OCI-M2 (cell line): ENCODE results near the gene MEST.
"Not testable (repeated sequence)": the region's sequence is repeated elsewhere in the genome, so short reads cannot be mapped to it uniquely, and the experiment has no call there.

ENCODE experiments used
- DNase-seq: peaks from one replicate; lab custom pipeline; 2025; ENCODE audit not compliant: unreplicated experiment; lab: John Stamatoyannopoulos, UW

Gene MEST

DNA sequence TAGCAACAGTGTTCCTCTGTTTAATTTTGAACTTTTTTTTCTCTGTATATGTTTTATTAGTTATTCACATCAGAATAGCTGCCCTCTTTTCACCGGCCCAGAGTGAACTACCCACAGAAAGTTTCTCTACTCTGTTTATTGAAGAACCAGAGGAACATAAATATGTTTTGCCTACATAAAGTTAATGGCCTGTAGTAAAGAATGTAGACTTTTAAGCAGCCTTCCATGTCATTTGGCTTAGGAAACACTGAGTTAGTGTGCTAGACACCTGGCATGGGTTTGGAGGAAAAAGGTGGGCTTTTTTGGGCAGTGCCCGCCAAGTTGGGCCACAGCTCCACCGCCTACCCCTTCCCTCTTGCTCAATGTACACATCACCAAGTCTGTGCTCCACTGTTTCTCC lies 8.9 kb upstream of the MEST start:
- DNase-seq, result no peak

DNA sequence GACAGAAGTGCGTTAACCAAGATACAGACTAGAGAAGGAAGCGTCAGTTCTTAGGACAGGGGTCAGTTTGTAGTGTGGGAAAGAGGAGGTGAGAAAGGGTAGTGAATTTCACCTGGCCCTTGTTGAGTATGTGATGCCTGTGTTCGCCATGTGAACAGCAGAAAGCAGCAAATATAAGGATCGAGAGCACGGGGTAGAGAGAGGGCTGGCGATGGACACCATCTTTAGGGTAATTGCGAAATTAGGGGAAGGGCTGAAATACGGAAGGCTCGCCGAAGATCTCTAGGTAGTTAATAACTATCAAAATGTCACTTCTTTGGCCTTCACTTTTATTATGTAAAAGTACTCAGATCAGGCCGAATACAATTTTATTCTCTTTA lies 6.2 kb upstream of the MEST start:
- peak; percentile 93 for DNase-seq

DNA sequence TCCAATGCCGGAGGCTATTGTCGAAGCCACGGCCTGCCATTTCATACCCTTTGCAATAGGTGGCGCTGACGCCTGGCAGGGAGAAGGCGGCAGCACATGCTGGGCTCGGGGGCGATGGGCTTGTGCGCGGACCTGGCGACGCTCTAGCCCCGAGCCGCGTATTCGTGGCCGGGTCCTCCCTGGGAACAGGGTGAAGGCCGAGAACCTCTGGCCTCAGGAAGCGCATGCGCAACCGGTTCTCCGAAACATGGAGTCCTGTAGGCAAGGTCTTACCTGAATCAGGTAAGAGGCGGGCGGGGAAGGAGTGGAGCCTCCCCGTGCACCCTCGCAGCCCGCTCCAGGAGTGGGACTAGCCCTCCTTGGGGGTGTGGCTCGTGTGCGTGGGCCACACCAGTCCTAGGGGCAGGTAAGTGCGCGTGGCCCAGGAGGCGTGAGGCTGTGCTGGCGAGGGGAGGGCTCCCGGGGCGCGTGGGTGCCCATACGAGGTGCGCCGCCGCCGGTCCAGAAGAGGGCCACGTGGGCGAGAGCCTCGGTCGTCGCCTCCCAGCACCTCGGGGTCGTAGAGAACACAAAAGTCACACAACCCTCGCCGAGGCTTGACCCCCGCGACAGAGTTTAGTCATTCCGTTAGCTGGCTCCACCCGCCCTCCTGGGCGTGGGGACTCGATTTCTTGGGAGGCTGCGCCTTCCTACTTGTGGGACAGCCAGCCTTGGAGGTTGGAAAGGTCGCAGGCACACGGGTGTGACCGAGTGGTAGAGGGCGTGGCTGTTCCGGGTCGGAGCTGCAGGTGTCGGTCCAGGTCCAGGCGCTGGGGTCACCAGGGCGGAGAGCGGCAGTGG lies 5.6 kb upstream of the MEST start:
- peak; percentile 93 for DNase-seq

DNA sequence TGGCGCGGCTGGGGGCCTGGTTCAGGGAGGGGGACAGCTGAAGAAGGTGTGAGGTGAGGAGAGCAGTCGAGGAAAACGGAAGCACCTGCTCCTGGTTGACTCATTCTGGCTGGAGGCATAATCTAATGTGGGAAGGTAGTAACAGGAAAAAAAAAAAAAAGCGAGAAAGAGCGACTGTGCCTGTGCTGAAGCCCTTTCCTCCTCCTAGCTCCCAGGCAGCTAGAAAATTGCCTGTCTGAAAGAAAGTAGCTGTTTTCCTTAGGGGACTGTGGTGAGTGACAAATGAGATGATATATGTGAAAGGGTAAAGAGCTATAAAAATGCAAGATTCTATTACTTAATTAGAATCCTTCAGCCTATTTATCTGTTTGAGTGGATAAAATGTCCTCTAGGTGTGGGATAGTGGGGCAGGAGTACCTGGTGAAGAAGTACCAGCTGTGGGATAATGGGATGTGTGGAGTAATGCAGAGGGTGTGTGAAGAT lies 4.9 kb upstream of the MEST start:
- no peak for DNase-seq

DNA sequence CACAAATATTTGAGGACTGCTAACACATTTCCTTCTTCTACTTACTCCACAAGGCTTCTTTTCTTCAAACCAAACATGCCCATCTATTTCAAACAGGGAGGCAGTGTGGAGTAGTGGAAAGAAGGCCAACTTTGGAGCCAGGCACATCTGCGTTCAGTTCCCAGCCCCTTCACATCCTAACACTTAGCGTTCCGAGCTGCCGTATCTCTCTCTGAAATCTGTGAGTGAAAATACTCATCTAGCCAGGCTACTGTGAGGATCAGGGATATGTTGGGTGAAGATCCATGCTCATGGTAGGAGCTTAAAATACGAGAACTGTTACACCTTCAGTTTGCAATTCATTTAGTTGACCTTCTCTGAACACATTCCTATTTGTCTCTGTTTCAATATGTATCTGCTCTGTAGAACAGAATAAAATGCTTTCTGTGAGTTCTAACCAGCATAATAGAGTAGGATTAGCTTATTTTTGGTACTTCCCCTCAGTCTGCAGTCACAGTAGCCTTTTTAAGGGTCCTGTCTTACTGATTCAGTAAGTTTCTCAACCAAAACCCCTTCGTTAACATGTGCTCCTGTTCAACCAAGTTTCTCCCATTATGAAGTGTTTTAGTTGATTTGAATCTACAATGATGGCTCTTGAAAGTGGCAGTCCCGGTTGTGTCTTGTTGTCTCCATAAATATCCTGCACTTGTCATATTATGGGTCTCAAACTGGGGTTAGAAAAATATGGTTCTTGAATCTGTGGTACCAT lies 3.3 kb upstream of the MEST start:
- DNase-seq, result no peak

DNA sequence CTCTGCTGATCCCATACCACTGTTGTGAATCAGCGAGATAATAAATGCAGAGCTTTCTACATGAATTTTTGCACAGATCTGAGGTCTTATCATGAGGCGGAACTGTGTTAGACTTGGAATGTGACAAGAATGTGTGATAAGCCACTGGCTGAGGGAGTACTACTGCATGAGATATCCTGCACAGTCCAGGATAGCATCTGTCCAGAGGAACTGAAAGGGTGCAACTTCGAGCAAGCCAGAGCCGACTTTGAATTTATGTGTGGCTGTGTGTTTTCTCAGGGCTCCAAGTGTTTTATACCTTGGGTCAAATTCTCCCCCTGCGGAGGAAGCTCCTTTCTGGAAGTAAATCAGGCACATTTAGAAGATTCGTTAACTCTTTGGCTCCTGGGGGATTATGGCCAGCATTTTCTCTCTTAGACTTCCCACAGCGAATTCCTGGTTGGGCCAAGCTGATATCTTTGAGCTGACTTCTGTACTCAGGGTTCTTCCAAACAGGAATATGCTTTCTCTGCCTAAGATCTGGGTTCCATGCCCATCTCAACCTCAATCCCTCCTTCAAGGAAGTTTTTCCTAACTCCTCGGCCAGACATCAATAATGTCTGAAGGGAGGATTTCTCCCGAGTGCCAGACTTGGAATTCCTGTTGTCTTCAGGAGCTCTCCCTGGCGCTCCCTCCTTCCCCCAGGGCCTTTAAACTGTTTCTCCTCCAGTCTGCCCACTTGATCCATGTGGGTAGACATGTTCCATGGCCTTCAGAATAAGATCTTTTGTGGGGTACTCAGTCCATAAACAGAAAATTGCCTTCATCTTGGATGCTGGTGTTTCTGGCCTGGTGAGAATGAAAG lies 2.5 kb upstream of the MEST start:
- no peak for DNase-seq

DNA sequence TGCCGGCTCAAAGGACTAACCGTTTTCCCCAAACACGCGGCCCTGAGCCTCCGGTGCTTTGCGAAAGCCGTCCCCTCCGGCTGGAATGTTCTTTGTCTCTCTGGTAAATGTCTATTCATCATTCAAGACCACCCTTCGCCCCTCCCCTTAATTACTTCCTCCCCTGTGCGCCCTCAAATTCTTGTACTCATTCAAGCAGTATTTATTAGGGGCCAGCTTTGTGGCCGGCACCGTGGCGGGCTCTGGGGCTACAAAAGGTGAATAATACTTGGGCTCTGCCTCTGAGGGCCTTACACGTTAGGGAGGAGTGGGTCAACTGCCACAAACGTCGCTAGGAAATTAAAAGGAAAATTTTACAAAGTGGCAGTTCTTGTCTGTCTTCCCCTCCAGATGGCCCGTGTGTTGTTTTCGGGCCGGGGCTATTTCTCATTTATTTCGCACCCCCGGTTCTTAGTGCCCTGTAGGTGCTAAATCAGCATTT lies 1.5 kb upstream of the MEST start:
- DNase-seq, result no peak

DNA sequence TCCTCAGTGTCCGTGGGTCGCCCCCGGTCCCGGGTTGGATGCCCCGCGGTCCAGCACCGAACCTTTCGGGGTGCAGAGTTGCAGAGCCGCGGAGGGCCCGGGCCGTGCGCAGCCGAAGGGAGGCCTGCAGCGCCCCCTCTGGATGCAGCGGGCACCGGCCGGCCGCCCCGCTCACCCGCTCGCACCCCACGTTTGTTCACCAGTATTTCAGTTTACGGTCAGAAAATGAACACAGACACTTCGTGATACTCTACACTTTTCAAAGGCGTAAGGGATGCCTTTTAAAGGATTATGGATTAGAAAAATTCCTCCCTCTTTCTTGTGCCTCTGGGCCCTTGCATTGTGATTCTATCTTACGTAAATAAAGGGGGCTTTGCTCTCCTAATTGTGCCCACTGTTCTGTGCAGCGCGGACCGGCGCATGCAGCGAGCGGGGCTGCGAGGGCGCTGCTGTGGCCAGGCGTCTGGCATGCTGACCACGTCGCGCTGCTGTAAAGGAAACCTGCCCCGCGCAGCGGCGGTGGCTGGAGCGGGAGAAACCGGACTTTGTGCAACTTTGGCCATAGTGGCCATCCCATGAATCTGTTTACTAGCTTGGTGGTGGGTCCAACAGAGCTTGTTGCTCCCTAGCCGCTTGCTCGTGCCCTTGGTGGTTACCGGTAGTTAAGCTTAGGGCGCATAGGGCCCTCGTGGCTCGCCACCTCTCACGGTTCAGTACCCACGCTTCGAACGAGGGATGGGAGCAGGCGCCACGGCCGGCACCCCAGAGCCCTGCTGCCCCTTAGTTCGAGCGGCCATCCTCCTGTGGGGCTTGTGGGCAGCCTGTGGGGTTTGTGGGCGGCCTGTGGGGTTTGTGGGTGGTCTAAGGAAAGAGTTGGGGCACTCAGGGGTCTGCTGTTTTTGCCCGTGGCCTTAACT lies 739 bp upstream of the MEST start:
- no peak for DNase-seq

DNA sequence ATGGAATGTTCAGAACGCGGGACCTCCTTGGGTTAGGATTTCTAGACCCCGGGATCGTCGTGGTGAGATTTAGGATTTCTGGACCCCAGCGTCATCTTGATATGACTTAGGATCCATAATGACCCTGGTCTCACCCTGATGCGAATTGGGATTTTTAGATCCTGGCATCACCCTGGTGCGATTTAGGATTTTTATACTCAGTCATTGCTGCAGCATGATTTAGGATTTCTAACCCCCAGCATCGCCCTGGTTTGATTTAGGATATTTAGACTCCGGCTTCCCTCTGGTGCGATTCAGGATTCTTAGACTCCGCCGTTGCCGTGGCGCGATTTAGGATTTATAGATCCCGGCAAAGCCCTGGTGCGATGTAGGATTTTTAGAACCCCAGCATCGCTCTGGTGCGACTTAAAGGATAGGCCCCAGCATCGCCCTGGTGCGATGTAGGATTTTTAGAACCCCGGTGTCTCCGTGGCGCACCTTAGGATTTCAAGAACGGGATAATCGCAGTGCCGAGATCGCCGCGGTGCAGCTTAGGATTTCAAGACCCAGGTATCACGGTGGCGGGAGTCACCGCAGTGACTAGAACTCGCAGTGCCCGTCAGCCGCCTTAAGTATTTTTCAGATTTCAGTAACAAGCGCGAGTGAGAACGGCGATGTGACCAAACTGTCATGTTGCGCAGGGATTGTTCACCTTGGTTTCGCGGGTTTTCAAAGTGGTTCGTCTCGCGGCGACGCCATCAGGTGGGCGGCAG lies 814 bp downstream of the MEST start:
- DNase-seq, result no peak

DNA sequence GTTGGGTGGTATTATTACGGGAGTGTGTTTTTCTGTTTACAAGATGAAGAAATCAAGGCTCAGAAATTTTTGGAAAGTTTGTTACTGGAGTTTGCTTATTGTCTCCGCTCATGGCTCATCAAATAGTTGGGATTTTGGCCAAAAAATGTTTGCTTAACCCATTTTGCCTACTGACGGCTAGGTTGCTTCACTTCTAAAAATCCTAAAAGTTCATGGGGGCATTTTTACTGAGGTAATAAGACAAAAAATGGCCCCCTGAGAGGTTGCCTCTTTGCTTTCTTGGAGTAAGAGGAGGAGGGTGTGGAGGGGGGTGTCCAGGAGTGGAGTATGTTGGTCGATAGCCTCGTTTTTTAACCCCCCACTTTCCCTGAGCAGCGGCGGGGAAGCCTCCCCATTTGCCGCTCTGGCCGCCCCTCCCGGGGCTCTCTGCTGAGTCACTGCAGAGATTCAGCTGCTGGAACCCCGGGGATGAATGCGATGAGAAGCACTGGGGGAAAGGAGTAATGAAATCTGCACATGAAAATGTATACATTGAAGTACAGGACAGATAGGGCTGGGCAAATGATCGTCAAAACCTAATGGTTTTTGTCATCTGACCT lies 1.5 kb downstream of the MEST start:
- DNase-seq, result no peak

DNA sequence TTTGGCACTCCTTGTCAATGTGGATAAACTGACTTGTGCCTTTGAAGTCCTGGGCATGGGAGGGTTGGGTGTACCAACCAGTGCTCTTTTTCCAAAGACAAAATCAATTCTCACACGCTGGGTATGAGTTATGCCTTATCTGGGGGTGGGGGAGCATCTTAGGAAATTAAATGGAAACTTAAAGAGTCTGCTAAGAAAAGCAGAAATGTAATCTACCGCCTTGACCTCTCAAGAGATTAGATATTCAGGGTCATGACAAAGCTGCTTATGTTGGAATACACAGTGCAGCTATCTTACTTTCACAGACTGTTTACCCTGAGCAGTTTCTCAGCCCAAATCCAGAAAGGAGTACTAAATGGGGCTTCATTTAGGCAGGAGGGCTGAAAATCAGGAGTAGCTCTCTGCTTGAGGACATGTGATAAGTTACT lies 2.6 kb downstream of the MEST start:
- peak; percentile 87 for DNase-seq

DNA sequence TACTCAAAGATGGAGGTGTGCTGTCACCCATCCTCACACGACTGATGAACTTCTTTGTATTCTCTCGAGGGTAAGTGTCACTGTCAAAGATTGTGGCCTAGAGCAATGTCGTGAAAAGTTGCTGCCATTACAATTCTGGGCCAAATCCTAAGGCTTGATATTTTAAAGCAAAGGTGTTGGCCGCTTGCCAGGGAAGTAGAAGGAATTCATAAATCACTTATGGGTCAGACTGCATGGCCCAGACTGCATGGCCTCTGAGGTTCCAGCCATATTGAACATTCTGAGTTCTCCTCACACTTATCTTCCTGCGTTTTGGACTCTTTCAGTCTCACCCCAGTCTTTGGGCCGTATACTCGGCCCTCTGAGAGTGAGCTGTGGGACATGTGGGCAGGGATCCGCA lies 8.6 kb downstream of the MEST start:
- no peak for DNase-seq

DNA sequence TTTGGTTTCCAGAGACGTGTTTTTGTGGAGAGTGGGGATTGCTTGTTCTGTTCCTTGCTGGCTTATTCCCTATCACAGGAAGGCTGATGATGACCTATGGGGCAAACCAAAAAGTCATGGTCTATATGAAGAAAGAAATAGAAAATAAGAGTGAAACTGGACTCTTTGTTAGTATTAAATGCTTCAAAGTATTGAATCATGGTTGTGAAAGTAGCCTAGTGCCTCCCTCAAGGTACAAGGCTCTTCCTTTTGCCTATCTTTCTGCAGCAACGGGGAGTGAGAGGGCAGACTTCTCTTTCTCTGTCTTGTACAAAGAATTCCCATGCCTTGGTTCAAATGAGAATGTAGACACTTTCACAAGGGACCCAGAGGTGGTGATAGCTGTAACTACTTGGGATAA lies 9.0 kb downstream of the MEST start:
- no peak for DNase-seq

DNA sequence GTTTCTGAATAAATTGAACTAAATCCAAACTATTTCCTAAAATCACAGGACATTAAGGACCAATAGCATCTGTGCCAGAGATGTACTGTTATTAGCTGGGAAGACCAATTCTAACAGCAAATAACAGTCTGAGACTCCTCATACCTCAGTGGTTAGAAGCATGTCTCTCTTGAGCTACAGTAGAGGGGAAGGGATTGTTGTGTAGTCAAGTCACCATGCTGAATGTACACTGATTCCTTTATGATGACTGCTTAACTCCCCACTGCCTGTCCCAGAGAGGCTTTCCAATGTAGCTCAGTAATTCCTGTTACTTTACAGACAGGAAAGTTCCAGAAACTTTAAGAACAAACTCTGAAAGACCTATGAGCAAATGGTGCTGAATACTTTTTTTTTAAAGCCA lies 13.9 kb downstream of the MEST start:
- DNase-seq, result no peak

DNA sequence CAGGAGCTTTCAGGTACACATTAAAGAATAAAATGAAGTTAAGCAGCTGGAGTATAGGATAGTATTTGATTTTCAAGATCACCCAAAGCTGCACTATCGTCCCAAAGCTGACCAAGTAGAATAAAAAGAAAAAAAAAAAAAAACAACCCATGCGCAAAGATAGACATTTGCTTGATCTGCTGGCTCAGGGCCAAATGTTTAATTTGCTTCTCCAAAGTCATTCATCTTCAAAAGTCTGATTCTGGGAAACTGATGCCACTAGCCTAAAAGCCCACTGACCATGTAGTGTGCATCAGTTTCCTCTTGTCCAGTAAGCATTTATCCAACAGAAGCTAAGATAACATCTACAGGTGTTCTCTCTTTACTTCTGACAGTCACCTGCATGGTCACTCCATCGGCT lies 14.5 kb downstream of the MEST start:
- DNase-seq, result no peak

DNA sequence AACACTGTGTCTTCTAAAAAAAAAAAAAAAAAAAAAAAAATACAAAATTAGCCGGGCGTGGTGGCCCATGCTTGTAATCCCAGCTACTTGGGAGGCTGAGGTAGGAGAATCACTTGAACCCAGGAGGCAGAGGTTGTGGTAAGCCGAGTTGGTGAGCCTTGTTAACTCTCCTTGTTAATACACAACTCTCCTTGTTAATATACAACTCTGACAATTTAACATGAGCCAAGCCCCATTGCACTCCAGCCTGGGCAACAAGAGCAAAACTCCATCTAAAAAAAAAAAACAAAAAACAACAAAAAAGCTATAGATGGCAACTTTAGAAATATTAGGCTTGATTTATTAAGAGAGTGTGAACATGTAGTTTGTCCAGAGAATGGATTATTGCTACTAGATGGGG lies 20.2 kb downstream of the MEST start:
- DNase-seq, result not testable (repeated sequence)

DNA sequence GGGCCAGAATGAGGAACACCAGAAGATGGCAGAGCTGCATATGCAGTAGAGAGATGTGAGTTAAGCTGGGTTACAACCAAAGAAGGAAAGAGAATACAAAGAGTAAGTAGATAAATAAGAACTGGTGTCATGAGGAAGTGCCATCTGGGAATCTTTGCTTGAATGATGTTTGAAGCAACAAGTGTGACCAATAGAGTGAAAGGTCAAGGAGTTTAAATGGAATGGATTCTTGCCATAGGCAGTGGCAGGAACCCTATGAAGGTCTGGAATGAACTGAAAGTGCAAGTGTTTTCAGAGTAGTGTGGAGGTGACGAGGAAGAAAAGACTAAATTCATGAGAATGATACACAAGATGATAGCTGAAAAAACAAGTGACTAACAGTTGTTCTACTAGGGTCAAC lies 21.6 kb downstream of the MEST start:
- DNase-seq, result no peak

DNA sequence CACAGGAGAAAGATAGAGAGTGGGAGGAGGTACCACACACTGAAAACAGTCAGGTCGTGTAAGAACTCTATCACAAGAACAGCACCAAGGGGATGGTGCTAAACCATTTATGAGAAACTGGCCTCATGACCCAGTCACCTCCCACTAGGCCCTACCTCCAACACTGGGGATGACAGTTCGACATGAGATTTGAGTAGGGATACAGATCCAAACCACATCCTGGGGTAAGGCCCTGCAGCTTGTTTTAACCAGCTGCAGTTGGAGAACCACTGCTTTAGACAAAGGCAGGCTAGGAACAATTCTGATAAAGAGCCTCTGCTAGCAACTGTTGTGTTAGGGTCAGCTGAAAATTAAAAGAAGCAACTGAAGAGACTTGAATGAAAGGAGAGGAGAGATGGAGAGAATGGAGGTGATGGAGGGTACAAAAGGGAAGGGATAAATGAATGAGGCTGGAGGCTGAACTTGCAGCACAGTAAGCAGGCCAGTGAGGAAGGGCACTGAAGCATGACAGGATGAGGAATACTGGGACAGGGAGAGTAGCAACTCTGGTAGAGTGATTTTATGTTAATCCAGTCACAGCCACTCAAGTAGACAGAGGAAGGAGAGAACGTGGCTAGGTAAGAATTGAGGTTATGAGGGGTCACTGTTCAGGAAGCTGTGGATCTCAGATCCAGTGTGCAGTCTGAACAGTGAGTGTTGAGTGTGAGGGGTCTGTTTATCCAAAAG lies 23.6 kb downstream of the MEST start:
- no peak for DNase-seq
